ENCODE measurements around the gene KCNMB1.

DNA sequence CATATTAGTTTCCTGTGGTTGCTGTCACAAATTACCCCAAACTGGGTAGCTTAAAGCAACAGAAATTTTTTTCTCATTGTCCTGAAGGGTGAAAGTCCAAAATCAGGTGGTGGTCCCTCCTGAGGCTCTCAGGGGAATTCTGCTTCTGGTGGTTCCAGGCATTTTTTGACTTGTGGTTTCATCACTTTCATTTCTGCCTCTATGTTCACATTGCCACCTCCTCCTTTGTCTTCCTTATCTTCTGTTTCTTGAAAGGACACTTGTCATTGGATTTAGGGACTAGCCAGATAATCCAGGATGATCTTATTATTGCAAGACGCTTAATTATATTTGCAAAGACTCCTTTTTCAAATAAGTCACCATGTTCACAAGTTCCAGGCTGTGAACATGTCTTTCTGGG lies 43.2 kb downstream of the KCNMB1 start:
- no peak for TF ChIP-seq POLR2AphosphoS5 (IDR thresholded peaks at IDR 0.05; ENCODE audit: borderline replicate concordance, low read depth, low read length)
- TF ChIP-seq EZH2 (IDR thresholded peaks at IDR 0.05): no peak
